Testis (tissue), 3 donors: ENCODE measurements around the gene ORM1. TPM values are rescaled to one million over a fixed set of nuclear protein-coding genes. Genes with fewer than 3 reads are reported as not detected.
A peak's percentile ranks its signal among the peaks of the same experiment; 100 is the strongest.

Experiments used
- DNase-seq: peaks from one replicate; pipeline ENCODE4 v3.0.0-alpha.2; 2019
- H3K27ac ChIP-seq, 2 donors: fragments of 200-600 bp; sonication (generic); one replicate each; pipeline ENCODE4 v1.5.1; 2019
- H3K27me3 ChIP-seq: fragments of 200-600 bp; sonication (generic); one replicate; pipeline ENCODE4 v1.5.1; 2019
- H3K36me3 ChIP-seq: fragments of 200-600 bp; sonication (generic); one replicate; pipeline ENCODE4 v1.5.1; 2017; ENCODE audit warnings: low read depth; ENCODE audit errors: missing control alignments
- H3K4me1 ChIP-seq: fragments of 200-600 bp; sonication (generic); one replicate; pipeline ENCODE4 v1.5.1; 2019
- H3K4me3 ChIP-seq, 2 donors: fragments of 200-600 bp; sonication (generic); one replicate each; pipeline ENCODE4 v1.5.1; 2017 to 2019
- H3K9me3 ChIP-seq: fragments of 200-600 bp; sonication (generic); one replicate; pipeline ENCODE4 v1.5.1; 2017
- CTCF ChIP-seq, 3 experiments: fragments of 450-650 bp in 2 of 3; fragments of 200-600 bp in 1 of 3; sonication (generic) in 1 of 3; IDR thresholded peaks; one replicate each; pipeline ENCODE4 v1.5.1; 2016 to 2019; ENCODE audit warnings: antibody characterized with exemption in 3 of 3, mild to moderate bottlenecking in 2 of 3, moderate library complexity in 1 of 3
- POLR2A ChIP-seq: fragments of 450-650 bp; IDR thresholded peaks from one replicate; pipeline ENCODE4 v1.6.1; 2017; ENCODE audit warnings: antibody characterized with exemption, mild to moderate bottlenecking, moderate library complexity
- WGBS, 2 donors: methylation state at CpG; one replicate each; pipeline ENCODE4 v1.1.5; 2018; 5-methylcytosine and 5-hydroxymethylcytosine counted together
- intact Hi-C: fragments of 100-400 bp; cut with DNase I; formaldehyde crosslinking; loops from one replicate; pipeline ENCODE4 v1.15.1; 2023; ENCODE audit warnings: low total_unique reads
- polyA plus RNA-seq: library from polyadenylated mRNA; stranded (reverse); fragments of 350-450 nt; fragmentation: Illumina TruSeq; extraction: RNeasy Lipid Tissue Mini Kit (QIAGEN cat#74804); gene quantifications from one replicate; pipeline ENCODE4 v1.2.3, GENCODE V29; 2014; ENCODE audit warnings: low read depth, low replicate concordance; ENCODE audit not compliant: insufficient read depth
- total RNA-seq, 2 donors: library from RNA; depleted of rRNA; stranded (reverse); fragments of >200 nt; gene quantifications; one replicate each; pipeline ENCODE4 v1.2.3, GENCODE V29; 2016

The ORM1 gene
- total and polyA plus RNA-seq, 3 donors from 2014 or later: 1.6 TPM; not detected in 2

GRCh38 chr9:114289106-114289505 lies 33.8 kb upstream of the ORM1 start:
- TF ChIP-seq CTCF (IDR thresholded peaks at IDR 0.05): no peak
- no peak for TF ChIP-seq POLR2A
- no peak for DNase-seq
- no peaks in the 10 kb centered on the region for H3K9me3 ChIP-seq
- H3K27me3 ChIP-seq: no peaks in the 10 kb centered on the region
- H3K27ac ChIP-seq: no peak overlapping the region
- intact Hi-C loops: loop anchor here (10.0 kb wide), 1 partner anchor 204 kb away; no protein-coding TSS in a partner anchor
- no peak overlapping the region for H3K4me3 ChIP-seq
- H3K36me3 ChIP-seq: no peaks in the 10 kb centered on the region
- peaks cover 6% of the 10 kb centered on the region for H3K4me1 ChIP-seq
- 79 to 92% methylated on average over 5 to 13 of the region's 13 CpGs for WGBS, 2 donors

GRCh38 chr9:114289571-114290481 lies 33.1 kb upstream of the ORM1 start:
- no peaks in the 10 kb centered on the region for H3K9me3 ChIP-seq
- TF ChIP-seq POLR2A: no peak
- no peak for TF ChIP-seq CTCF (IDR thresholded peaks at IDR 0.05)
- no peak overlapping the region for H3K4me3 ChIP-seq
- intact Hi-C loops: loop anchor here (10.0 kb wide), 1 partner anchor 205 kb away; no protein-coding TSS in a partner anchor
- H3K4me1 ChIP-seq: peaks cover 6% of the 10 kb centered on the region
- 88 to 92% methylated on average over 11 to 13 of the region's 13 CpGs for WGBS, 2 donors
- no peak overlapping the region for H3K27ac ChIP-seq
- no peaks in the 10 kb centered on the region for H3K27me3 ChIP-seq
- DNase-seq: no peak
- H3K36me3 ChIP-seq: no peaks in the 10 kb centered on the region

GRCh38 chr9:114290561-114290986 lies 32.3 kb upstream of the ORM1 start:
- 75 to 79% methylated on average over 7 of the region's 7 CpGs for WGBS, 2 donors
- Histone ChIP-seq H3K4me1 (peaks cover 2% of the 10 kb centered on the region), H3K4me3 (no peak overlapping the region), H3K36me3 (no peaks in the 10 kb centered on the region), H3K9me3 (no peaks in the 10 kb centered on the region), H3K27me3 (no peaks in the 10 kb centered on the region), H3K27ac (no peak overlapping the region)
- DNase-seq: no peak
- TF ChIP-seq CTCF (IDR thresholded peaks at IDR 0.05): no peak
- intact Hi-C loops: no loop called here

GRCh38 chr9:114291064-114291474 lies 31.8 kb upstream of the ORM1 start:
- H3K4me3 ChIP-seq: no peak overlapping the region
- 18 to 19% methylated on average over 11 to 12 of the region's 12 CpGs for WGBS, 2 donors
- H3K27ac ChIP-seq: no peak overlapping the region
- TF ChIP-seq CTCF (IDR thresholded peaks at IDR 0.05): peak; percentile 93 to 100 (median 93)
- TF ChIP-seq POLR2A: no peak
- H3K36me3 ChIP-seq: no peaks in the 10 kb centered on the region
- H3K4me1 ChIP-seq: no peaks in the 10 kb centered on the region
- intact Hi-C loops: no loop called here
- no peaks in the 10 kb centered on the region for H3K27me3 ChIP-seq
- peak; percentile 88 for DNase-seq
- no peaks in the 10 kb centered on the region for H3K9me3 ChIP-seq
